ENCODE measurements around the gene TRIP13.

DNA sequence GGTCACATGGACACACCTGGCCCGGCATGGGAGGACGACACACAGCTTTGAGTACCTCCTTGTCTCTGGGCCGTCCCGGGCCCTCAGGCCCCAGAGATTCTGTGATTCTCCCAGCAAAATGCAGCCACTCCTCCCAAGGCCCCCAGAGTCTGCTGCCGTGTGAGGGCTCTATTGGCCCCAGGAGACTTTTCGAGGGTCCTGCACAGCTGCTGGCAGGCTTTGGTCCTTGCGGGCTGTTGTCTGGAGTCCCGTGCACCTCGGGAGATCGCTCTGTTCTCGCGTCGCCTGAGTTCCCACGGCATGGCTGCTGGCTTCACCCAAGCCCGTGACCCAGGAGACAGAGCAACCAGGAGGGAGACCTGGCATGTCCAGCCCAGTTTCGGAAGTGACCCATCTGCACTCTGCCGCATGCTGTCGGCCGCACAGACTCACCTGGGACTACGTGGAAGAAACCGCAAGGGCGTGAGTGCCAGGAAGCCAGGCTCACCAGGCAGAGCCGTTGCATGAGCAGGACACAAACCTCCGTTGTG is 69.1 kb downstream of the TRIP13 start:
- TF ChIP-seq, protein P1, sequence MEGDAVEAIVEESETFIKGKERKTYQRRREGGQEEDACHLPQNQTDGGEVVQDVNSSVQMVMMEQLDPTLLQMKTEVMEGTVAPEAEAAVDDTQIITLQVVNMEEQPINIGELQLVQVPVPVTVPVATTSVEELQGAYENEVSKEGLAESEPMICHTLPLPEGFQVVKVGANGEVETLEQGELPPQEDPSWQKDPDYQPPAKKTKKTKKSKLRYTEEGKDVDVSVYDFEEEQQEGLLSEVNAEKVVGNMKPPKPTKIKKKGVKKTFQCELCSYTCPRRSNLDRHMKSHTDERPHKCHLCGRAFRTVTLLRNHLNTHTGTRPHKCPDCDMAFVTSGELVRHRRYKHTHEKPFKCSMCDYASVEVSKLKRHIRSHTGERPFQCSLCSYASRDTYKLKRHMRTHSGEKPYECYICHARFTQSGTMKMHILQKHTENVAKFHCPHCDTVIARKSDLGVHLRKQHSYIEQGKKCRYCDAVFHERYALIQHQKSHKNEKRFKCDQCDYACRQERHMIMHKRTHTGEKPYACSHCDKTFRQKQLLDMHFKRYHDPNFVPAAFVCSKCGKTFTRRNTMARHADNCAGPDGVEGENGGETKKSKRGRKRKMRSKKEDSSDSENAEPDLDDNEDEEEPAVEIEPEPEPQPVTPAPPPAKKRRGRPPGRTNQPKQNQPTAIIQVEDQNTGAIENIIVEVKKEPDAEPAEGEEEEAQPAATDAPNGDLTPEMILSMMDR (IDR thresholded peaks at IDR 0.05) = no peak
- no peak for TF ChIP-seq POLR2A (IDR thresholded peaks at IDR 0.05)
